Mesenchymal stem cell (in vitro differentiated cells and primary cell): ENCODE data around the gene GHITM.
A peak's percentile ranks its signal among the peaks of the same experiment; 100 is the strongest.

Experiments used
- DNase-seq: peaks from one replicate; pipeline ENCODE4 v3.0.0-alpha.2; 2013
- H2AFZ ChIP-seq: one replicate; pipeline ENCODE4 v1.6.1; 2013; ENCODE audit warnings: low read depth, mild to moderate bottlenecking, control low read depth, inconsistent platforms, low read length, moderate library complexity
- H2AK5ac ChIP-seq: 2 replicates; pipeline ENCODE4 v1.6.1; 2013; ENCODE audit warnings: low read length, moderate library complexity, mild to moderate bottlenecking, inconsistent platforms; ENCODE audit not compliant: severe bottlenecking
- H2BK120ac ChIP-seq: one replicate; pipeline ENCODE4 v1.6.1; 2013; ENCODE audit warnings: low read depth, mild to moderate bottlenecking, inconsistent platforms, low read length, moderate library complexity
- H2BK12ac ChIP-seq, 2 experiments: one replicate each; pipeline ENCODE4 v1.6.1; 2013; ENCODE audit warnings: inconsistent platforms in 2 of 2, low read length in 2 of 2, mild to moderate bottlenecking in 2 of 2, moderate library complexity in 2 of 2, control low read depth in 1 of 2
- H2BK15ac ChIP-seq: one replicate; pipeline ENCODE4 v1.6.1; 2013; ENCODE audit warnings: mild to moderate bottlenecking, low read depth, inconsistent platforms; ENCODE audit not compliant: poor library complexity, severe bottlenecking
- H2BK5ac ChIP-seq: 2 replicates; pipeline ENCODE4 v1.6.1; 2013; ENCODE audit warnings: low read depth, mild to moderate bottlenecking, low read length, control low read depth, inconsistent platforms; ENCODE audit not compliant: poor library complexity, severe bottlenecking
- H3K14ac ChIP-seq, 2 experiments: one replicate each; pipeline ENCODE4 v1.6.1; 2013; ENCODE audit warnings: inconsistent platforms in 2 of 2, low read length in 2 of 2, control low read depth in 1 of 2, mild to moderate bottlenecking in 1 of 2, moderate library complexity in 1 of 2
- H3K18ac ChIP-seq, 2 experiments: one replicate each; pipeline ENCODE4 v1.6.1; 2013; ENCODE audit warnings: inconsistent platforms in 2 of 2, low read length in 2 of 2, control low read depth in 1 of 2, low read depth in 1 of 2, mild to moderate bottlenecking in 1 of 2
- H3K23ac ChIP-seq, 2 experiments: one replicate each; pipeline ENCODE4 v1.6.1; 2013; ENCODE audit warnings: inconsistent platforms in 2 of 2, low read length in 2 of 2, mild to moderate bottlenecking in 2 of 2, moderate library complexity in 2 of 2, control low read depth in 1 of 2
- H3K27ac ChIP-seq: 2 replicates; pipeline ENCODE4 v1.5.1; 2013; ENCODE audit warnings: mild to moderate bottlenecking, moderate library complexity, low read length, control low read depth, inconsistent platforms; ENCODE audit not compliant: poor library complexity, severe bottlenecking
- H3K27me3 ChIP-seq, 2 experiments: 2 replicates each; pipeline versions ENCODE4 v1.6.1 to v1.7.0; 2013; ENCODE audit warnings: low read length in 2 of 2, mild to moderate bottlenecking in 2 of 2, moderate library complexity in 2 of 2, control low read depth in 1 of 2, inconsistent platforms in 1 of 2; ENCODE audit not compliant: control insufficient read depth in 1 of 2, insufficient read depth in 1 of 2
- H3K36me3 ChIP-seq, 2 experiments: 2 replicates each; pipeline versions ENCODE4 v1.6.1 to v1.7.0; 2013; ENCODE audit warnings: low read length in 2 of 2, control low read depth in 1 of 2, inconsistent platforms in 1 of 2, low read depth in 1 of 2, mild to moderate bottlenecking in 1 of 2; ENCODE audit not compliant: insufficient read depth in 2 of 2, control insufficient read depth in 1 of 2
- H3K4ac ChIP-seq, 2 experiments: one replicate each; pipeline ENCODE4 v1.6.1; 2013; ENCODE audit warnings: inconsistent platforms in 2 of 2, low read length in 2 of 2, mild to moderate bottlenecking in 2 of 2, moderate library complexity in 2 of 2, control low read depth in 1 of 2, low read depth in 1 of 2
- H3K4me1 ChIP-seq: 2 replicates; pipeline ENCODE4 v1.6.1; 2013; ENCODE audit warnings: low read depth, low read length, control low read depth; ENCODE audit not compliant: control insufficient read depth, insufficient read depth
- H3K4me2 ChIP-seq: 2 replicates; pipeline ENCODE4 v1.6.1; 2013; ENCODE audit warnings: low read length, mild to moderate bottlenecking, inconsistent platforms; ENCODE audit not compliant: poor library complexity, severe bottlenecking
- H3K4me3 ChIP-seq, 2 experiments: 2 replicates each; pipeline versions ENCODE4 v1.5.1 to v1.7.0; 2013; ENCODE audit warnings: low read length in 2 of 2, mild to moderate bottlenecking in 2 of 2, control low read depth in 1 of 2, low read depth in 1 of 2; ENCODE audit not compliant: insufficient read depth in 1 of 2
- H3K79me1 ChIP-seq: replicated peaks from 2 replicates; pipeline ENCODE4 v1.6.1; 2013; ENCODE audit warnings: mild to moderate bottlenecking, control low read depth, low read length, inconsistent platforms; ENCODE audit not compliant: poor library complexity, severe bottlenecking
- H3K9ac ChIP-seq: 2 replicates; pipeline ENCODE4 v1.7.0; 2013; ENCODE audit warnings: mild to moderate bottlenecking, low read length, moderate library complexity
- H3K9me3 ChIP-seq: 2 replicates; pipeline ENCODE4 v1.7.0; 2013; ENCODE audit warnings: mild to moderate bottlenecking, low read length; ENCODE audit not compliant: control insufficient read depth
- H4K8ac ChIP-seq: one replicate; pipeline ENCODE4 v1.6.1; 2013; ENCODE audit warnings: inconsistent platforms, mild to moderate bottlenecking, low read length, moderate library complexity
- H4K91ac ChIP-seq: one replicate; pipeline ENCODE4 v1.6.1; 2013; ENCODE audit warnings: mild to moderate bottlenecking, low read length, inconsistent platforms
- WGBS: methylation state at CpG from one replicate; pipeline ENCODE4 v1.1.7; 2013; ENCODE audit warnings: mixed read lengths; 5-methylcytosine and 5-hydroxymethylcytosine counted together

GHITM gene

DNA sequence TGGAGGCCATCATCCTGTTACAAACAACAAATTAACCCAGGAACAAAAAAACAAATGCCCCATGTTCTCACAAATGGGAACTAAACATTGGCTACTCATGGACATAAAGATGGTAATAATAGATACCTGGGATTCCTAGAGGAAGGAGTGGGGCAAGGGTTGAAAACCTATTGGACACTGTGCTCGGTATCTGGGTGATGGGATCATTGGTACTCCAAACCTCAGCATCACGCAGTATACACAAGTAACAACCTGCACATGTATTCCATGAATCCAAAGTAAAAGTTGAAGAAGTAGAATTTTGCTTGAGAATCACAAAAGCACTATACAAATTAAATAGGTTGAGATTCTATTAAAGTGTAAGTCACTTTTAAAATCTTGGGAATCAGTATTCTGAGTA lies 16.7 kb downstream of the GHITM start:
- no peak overlapping the region for H3K4me2 ChIP-seq
- H3K14ac ChIP-seq, result no peak overlapping the region
- H2BK15ac ChIP-seq, result no peak overlapping the region
- no peak overlapping the region for H3K4me3 ChIP-seq
- H4K8ac ChIP-seq, result no peak overlapping the region
- no peak overlapping the region for H3K23ac ChIP-seq
- H3K27ac ChIP-seq, result no peak overlapping the region
- H2AFZ ChIP-seq, result no peak overlapping the region
- H2BK5ac ChIP-seq, result no peak overlapping the region
- peaks cover 3% of the 10 kb centered on the region for H3K4me1 ChIP-seq
- H3K9ac ChIP-seq, result no peak overlapping the region
- H3K4ac ChIP-seq, result no peak overlapping the region
- no peak overlapping the region for H4K91ac ChIP-seq
- H3K9me3 ChIP-seq, result no peaks in the 10 kb centered on the region
- peaks cover 0 to 4% of the 10 kb centered on the region in 2 experiments for H3K27me3 ChIP-seq
- no peak overlapping the region for H3K18ac ChIP-seq
- H2AK5ac ChIP-seq, result no peak overlapping the region
- peaks cover 5 to 48% of the 10 kb centered on the region in 2 experiments for H3K36me3 ChIP-seq
- no peak overlapping the region for H2BK120ac ChIP-seq
- H3K79me1 ChIP-seq, result peaks cover 12% of the 10 kb centered on the region
- no peak for DNase-seq
- no CpG with 5 or more reads among the region's 2 CpGs for WGBS
- no peak overlapping the region for H2BK12ac ChIP-seq

DNA sequence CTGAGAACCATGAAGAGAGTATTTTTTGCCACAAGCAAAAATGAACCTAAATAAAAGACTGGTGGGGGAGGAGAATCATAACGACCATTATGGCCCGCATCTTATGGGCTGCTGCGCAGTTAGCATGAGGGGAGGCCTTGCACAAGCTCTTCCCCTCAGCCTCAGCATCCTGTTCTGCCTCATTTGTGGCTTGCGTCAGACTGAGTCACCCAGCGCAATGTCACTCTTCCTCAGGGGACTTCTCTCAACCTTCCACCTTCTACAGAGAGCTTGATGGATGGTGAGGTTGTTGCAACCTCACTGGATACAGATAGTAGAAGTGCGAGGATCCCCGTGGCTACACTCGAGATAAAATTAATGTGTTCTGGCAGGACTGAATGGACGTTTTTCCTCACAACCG lies 17.5 kb downstream of the GHITM start:
- no peak overlapping the region for H2AK5ac ChIP-seq
- H3K4ac ChIP-seq, result no peak overlapping the region
- H3K18ac ChIP-seq, result no peak overlapping the region
- peaks cover 4% of the 10 kb centered on the region for H3K4me1 ChIP-seq
- 86% methylated on average over 8 of the region's 10 CpGs for WGBS
- no peak overlapping the region for H4K91ac ChIP-seq
- H3K9ac ChIP-seq, result no peak overlapping the region
- H2BK12ac ChIP-seq, result no peak overlapping the region
- peaks cover 12% of the 10 kb centered on the region for H3K79me1 ChIP-seq
- H3K9me3 ChIP-seq, result no peaks in the 10 kb centered on the region
- no peak overlapping the region for H2AFZ ChIP-seq
- no peak overlapping the region for H2BK120ac ChIP-seq
- no peak overlapping the region for H3K27ac ChIP-seq
- H3K4me2 ChIP-seq, result no peak overlapping the region
- H3K27me3 ChIP-seq, result peaks cover 0 to 4% of the 10 kb centered on the region in 2 experiments
- no peak overlapping the region for H3K14ac ChIP-seq
- H3K23ac ChIP-seq, result no peak overlapping the region
- no peak overlapping the region for H2BK15ac ChIP-seq
- H3K36me3 ChIP-seq, result peaks cover 4 to 41% of the 10 kb centered on the region in 2 experiments
- H4K8ac ChIP-seq, result no peak overlapping the region
- H3K4me3 ChIP-seq, result no peak overlapping the region
- no peak overlapping the region for H2BK5ac ChIP-seq
- DNase-seq, result peak; percentile 23

DNA sequence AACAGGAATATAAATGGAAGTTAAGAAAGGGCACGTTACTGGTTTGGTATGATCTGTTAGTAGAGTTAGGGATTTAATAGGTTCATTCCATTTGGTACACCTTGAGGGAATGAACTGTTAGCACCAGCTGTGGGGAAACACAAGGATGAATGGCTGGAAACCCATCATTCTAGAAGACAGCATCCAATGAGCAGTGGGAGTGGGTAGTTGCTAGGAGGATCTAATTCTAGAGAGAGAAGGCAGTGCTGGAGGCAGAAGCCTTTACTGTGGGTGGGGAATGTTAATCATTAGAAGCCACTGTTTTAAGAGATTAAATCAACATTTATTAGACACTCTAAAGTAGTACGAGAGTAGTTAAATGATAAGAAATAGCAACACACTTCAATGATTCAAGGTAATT lies 18.8 kb downstream of the GHITM start:
- H3K4me2 ChIP-seq, result no peak overlapping the region
- WGBS, result 94% methylated on average over 1 of the region's 2 CpGs
- H2AFZ ChIP-seq, result no peak overlapping the region
- peaks cover 0 to 4% of the 10 kb centered on the region in 2 experiments for H3K27me3 ChIP-seq
- no peak overlapping the region for H3K9ac ChIP-seq
- H2AK5ac ChIP-seq, result no peak overlapping the region
- H2BK5ac ChIP-seq, result no peak overlapping the region
- no peak overlapping the region for H3K18ac ChIP-seq
- no peak overlapping the region for H3K27ac ChIP-seq
- H2BK12ac ChIP-seq, result no peak overlapping the region
- no peak overlapping the region for H2BK120ac ChIP-seq
- H4K8ac ChIP-seq, result no peak overlapping the region
- no peak overlapping the region for H3K4me3 ChIP-seq
- no peak overlapping the region for H4K91ac ChIP-seq
- H3K4me1 ChIP-seq, result peaks cover 5% of the 10 kb centered on the region
- H3K14ac ChIP-seq, result no peak overlapping the region
- no peaks in the 10 kb centered on the region for H3K9me3 ChIP-seq
- H3K36me3 ChIP-seq, result peaks cover 4 to 28% of the 10 kb centered on the region in 2 experiments
- no peak overlapping the region for H3K23ac ChIP-seq
- H2BK15ac ChIP-seq, result no peak overlapping the region
- no peak for DNase-seq
- peaks cover 18% of the 10 kb centered on the region for H3K79me1 ChIP-seq
- H3K4ac ChIP-seq, result no peak overlapping the region

DNA sequence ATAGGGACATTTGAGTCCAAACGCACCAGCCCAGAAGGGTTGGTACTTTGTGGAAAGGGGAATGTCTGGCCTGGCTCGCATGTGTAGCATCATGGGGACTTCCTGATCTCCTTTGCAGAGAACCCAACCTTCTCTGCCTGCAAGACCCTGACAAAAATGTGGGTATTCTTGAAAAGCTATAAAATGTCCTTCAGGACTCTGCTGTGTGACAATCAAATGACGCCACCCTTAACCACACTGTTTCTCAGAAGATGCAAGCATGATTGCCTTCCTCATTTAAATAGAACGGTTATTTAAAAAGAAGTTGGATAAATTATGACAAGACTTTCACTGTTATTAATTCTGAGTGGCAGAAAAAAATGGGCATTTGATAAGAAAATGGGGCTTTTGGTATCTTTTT lies 19.2 kb downstream of the GHITM start:
- Histone ChIP-seq H3K36me3 (peaks cover 4 to 23% of the 10 kb centered on the region in 2 experiments), H3K4me3 (no peak overlapping the region), H4K91ac (no peak overlapping the region), H2BK12ac (no peak overlapping the region), H3K23ac (no peak overlapping the region), H3K27ac (no peak overlapping the region), H3K9me3 (no peaks in the 10 kb centered on the region), H4K8ac (no peak overlapping the region), H3K18ac (no peak overlapping the region), H3K4ac (no peak overlapping the region), H3K4me2 (no peak overlapping the region), H3K9ac (no peak overlapping the region), H3K4me1 (peaks cover 5% of the 10 kb centered on the region), H3K14ac (no peak overlapping the region), H3K27me3 (peaks cover 0 to 9% of the 10 kb centered on the region in 2 experiments), H3K79me1 (peaks cover 23% of the 10 kb centered on the region), H2AK5ac (no peak overlapping the region), H2BK5ac (no peak overlapping the region), H2BK15ac (no peak overlapping the region), H2BK120ac (no peak overlapping the region), H2AFZ (no peak overlapping the region)
- 100% methylated on average over 4 of the region's 4 CpGs for WGBS
- no peak for DNase-seq
